T-helper 2 cell treated with Interferon-gamma antibody and Interleukin-4, amounts not matched to agents 5 μg/mL and 100 μg/mL, for 36 hours (primary cell): ENCODE measurements around the gene JUN.
A peak's percentile ranks its signal among the peaks of the same experiment; 100 is the strongest.

ENCODE experiments used
- DNase-seq: peaks from one replicate; pipeline ENCODE4 v3.0.0; 2021; ENCODE audit warnings: low spot score
- H3K27ac Mint-ChIP-seq: one replicate; pipeline ENCODE4 v1.8.0; 2021; ENCODE audit warnings: mild to moderate bottlenecking, mixed read lengths
- H3K27me3 Mint-ChIP-seq: one replicate; pipeline ENCODE4 v1.8.0; 2021; ENCODE audit warnings: low read depth, mixed read lengths
- H3K36me3 Mint-ChIP-seq: one replicate; pipeline ENCODE4 v1.8.0; 2021; ENCODE audit warnings: low read depth, mixed read lengths
- H3K4me1 Mint-ChIP-seq: one replicate; pipeline ENCODE4 v1.8.0; 2021; ENCODE audit warnings: low read depth, mixed read lengths
- H3K4me3 Mint-ChIP-seq: one replicate; pipeline ENCODE4 v1.8.0; 2022; ENCODE audit warnings: mild to moderate bottlenecking, moderate library complexity, mixed read lengths
- H3K9me3 Mint-ChIP-seq: one replicate; pipeline ENCODE4 v1.8.0; 2021; ENCODE audit warnings: mixed read lengths

Gene JUN

DNA sequence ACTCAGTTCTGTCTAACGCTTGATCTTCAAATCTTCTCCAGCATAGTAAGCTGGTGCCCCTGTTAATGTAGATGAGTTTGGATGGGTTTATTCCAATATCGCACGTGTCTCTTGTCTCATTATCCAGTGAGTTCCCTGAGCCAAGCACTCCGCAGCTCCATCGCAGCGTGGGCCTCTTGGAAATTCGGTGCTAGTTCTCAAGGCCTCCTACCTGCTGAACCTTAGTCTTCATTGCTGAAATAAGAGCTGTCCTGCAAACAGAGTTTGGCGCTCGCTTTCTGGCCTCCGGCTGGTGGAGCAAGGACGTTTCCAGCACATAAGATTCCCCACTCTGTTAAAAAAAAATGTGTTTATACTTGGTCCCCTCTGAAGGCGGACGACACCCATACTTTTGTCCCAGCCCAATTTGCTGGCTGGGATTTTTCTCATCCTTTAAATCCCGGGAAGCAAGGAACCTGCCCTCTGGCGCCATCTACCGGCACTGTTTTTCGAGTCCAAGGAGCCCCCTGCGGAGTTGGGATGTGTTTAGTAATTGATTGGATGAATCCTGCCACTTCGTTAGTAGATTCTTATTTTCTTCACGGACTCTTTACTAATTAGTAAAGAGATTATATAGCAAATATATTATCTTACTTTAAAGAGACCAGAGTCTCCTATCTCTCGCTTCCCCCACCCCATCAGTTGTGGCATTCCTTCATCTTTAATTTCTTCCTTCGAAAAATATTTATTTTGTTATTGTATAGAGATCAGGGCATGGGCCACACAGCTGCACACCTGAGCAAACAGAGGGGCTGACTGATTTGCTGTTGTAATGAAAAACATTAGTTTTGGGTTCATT lies 14.7 kb downstream of the JUN start:
- Mint-ChIP-seq H3K27me3 (peaks cover 4% of the 10 kb centered on the region), H3K27ac (no peak overlapping the region), H3K4me1 (peaks cover 15% of the 10 kb centered on the region), H3K4me3 (no peak overlapping the region), H3K9me3 (no peaks in the 10 kb centered on the region), H3K36me3 (no peaks in the 10 kb centered on the region)
- DNase-seq, result no peak

GRCh38 chr1:58768191-58768731 lies 15.6 kb downstream of the JUN start:
- no peaks in the 10 kb centered on the region for H3K36me3 Mint-ChIP-seq
- peaks cover 4% of the 10 kb centered on the region for H3K27me3 Mint-ChIP-seq
- no peak overlapping the region for H3K27ac Mint-ChIP-seq
- no peak for DNase-seq
- no peaks in the 10 kb centered on the region for H3K9me3 Mint-ChIP-seq
- H3K4me1 Mint-ChIP-seq, result peaks cover 6% of the 10 kb centered on the region
- H3K4me3 Mint-ChIP-seq, result no peak overlapping the region

GRCh38 chr1:58767143-58767542 lies 16.7 kb downstream of the JUN start:
- H3K36me3 Mint-ChIP-seq, result no peaks in the 10 kb centered on the region
- H3K4me1 Mint-ChIP-seq, result peaks cover 3% of the 10 kb centered on the region
- no peak overlapping the region for H3K4me3 Mint-ChIP-seq
- H3K27me3 Mint-ChIP-seq, result peaks cover 6% of the 10 kb centered on the region
- no peaks in the 10 kb centered on the region for H3K9me3 Mint-ChIP-seq
- H3K27ac Mint-ChIP-seq, result no peak overlapping the region
- DNase-seq, result no peak

- DNase-seq, result no peak
- no peaks in the 10 kb centered on the region for H3K36me3 Mint-ChIP-seq
- no peak overlapping the region for H3K27ac Mint-ChIP-seq
- H3K9me3 Mint-ChIP-seq, result no peaks in the 10 kb centered on the region
- no peak overlapping the region for H3K4me3 Mint-ChIP-seq
- H3K27me3 Mint-ChIP-seq, result peaks cover 6% of the 10 kb centered on the region
- peaks cover 4% of the 10 kb centered on the region for H3K4me1 Mint-ChIP-seq
These were observed 18.4 kb downstream of the JUN start for GRCh38 chr1:58765441-58765840.

DNA sequence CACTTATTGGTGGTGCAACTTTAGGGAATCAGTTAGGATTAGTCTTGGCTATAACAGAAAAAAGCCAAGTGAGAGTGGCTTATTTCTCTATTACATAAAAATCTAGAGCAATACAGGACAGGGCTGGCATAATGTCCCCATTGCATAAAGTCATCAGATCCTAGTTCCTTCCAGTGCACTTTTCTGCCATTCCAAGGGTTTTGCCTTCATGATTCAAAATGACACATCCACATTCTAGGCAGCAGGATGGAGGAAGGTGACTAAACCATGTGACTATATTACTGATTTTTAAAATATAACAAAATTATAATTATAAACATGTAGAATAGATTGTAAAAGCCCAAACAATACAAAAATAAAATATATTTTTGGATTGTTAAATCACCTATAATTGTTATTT lies 18.8 kb downstream of the JUN start:
- Mint-ChIP-seq H3K9me3 (no peaks in the 10 kb centered on the region), H3K36me3 (no peaks in the 10 kb centered on the region), H3K27ac (no peak overlapping the region), H3K4me3 (no peak overlapping the region), H3K27me3 (peaks cover 6% of the 10 kb centered on the region), H3K4me1 (peaks cover 4% of the 10 kb centered on the region)
- DNase-seq, result no peak

DNA sequence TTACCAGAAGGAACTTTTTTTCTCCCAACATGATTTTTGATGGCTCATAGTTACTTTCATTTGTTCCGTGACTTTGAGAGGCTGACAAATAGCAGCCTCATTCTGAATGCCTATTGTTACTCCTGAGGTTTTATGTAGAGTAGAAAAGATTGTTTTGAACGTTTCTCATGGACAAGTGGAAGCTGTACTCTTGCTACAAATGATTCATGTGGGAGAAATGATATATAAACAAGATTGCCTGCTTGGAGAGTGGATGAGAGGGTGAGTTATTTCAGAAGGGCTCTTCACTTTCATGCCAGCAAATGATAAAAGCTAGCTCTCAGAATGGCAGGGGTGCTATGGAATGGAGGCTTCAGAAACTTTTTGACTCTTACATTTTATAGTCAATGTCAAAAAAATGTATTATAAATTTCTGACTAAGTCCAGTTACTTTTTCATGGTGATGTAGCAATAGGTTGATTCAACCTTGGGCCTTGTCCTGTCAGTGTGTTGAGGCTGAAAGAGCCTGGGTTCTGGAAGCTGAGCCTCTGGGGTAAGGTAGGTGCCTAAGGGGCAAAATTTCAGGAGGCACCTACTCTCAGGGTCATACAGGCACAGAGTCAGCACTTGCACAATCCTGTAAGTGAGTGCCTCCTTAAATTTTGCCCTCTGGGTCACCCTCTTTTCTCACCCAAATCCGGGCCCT lies 19.4 kb downstream of the JUN start:
- Mint-ChIP-seq H3K9me3 (no peaks in the 10 kb centered on the region), H3K27ac (no peak overlapping the region), H3K27me3 (peaks cover 6% of the 10 kb centered on the region), H3K4me3 (no peak overlapping the region), H3K36me3 (no peaks in the 10 kb centered on the region), H3K4me1 (peaks cover 3% of the 10 kb centered on the region)
- no peak for DNase-seq

- Mint-ChIP-seq H3K9me3 (no peaks in the 10 kb centered on the region), H3K27me3 (peaks cover 10% of the 10 kb centered on the region), H3K27ac (no peak overlapping the region), H3K4me3 (no peak overlapping the region), H3K4me1 (peaks cover 7% of the 10 kb centered on the region), H3K36me3 (no peaks in the 10 kb centered on the region)
- no peak for DNase-seq
These were observed 20.6 kb downstream of the JUN start for GRCh38 chr1:58763214-58763613.

DNA sequence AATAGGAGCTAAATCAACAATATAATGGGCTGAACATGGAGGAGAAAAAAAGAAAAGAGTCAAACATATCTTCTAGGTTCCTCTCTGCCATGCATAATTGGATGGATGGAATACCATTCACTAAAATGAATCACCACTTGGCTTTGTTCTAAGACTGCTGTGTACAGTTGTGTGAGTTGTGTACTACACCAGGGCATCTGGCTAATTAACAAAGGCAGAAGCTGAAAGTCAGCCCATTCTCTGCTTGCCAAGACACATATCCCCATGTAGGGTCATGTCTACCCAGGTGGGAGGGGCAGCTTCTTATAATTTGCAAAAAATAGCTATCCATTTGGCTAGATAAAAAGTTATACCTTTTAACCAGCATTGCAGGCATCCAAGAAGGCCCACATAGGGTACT lies 21.0 kb downstream of the JUN start:
- H3K4me1 Mint-ChIP-seq, result peaks cover 9% of the 10 kb centered on the region
- no peaks in the 10 kb centered on the region for H3K36me3 Mint-ChIP-seq
- H3K4me3 Mint-ChIP-seq, result no peak overlapping the region

DNA sequence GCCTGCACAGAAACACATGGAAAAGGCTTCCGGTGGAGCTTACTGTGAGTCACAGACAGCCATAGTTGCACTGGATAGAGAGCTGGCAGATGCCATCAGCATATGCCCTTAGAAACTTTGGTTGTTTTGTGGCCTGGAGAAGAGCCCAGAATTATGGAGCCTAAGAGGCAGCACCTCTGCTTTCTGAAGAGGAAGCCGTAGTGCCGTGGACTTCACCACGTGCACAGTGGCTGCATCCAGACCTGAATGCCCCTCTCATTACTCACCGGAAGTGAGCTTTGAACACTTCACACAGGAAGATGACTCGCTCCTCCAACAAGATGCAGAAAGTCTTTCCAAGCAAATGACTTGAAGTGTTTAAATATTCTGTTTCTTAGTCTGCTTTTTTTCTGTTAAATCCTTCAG lies 28.4 kb downstream of the JUN start:
- Mint-ChIP-seq H3K36me3 (peaks cover 4% of the 10 kb centered on the region), H3K4me1 (peaks cover 65% of the 10 kb centered on the region), H3K27ac (peak overlapping the region; percentile 88), H3K4me3 (peak overlapping the region; percentile 81), H3K27me3 (peaks cover 5% of the 10 kb centered on the region), H3K9me3 (no peaks in the 10 kb centered on the region)
- peak; percentile 65 for DNase-seq

More for the DNA sequence above, 21.0 kb downstream of the JUN start:
- peaks cover 7% of the 10 kb centered on the region for H3K27me3 Mint-ChIP-seq
- no peak overlapping the region for H3K27ac Mint-ChIP-seq
- DNase-seq, result no peak
- no peaks in the 10 kb centered on the region for H3K9me3 Mint-ChIP-seq

DNA sequence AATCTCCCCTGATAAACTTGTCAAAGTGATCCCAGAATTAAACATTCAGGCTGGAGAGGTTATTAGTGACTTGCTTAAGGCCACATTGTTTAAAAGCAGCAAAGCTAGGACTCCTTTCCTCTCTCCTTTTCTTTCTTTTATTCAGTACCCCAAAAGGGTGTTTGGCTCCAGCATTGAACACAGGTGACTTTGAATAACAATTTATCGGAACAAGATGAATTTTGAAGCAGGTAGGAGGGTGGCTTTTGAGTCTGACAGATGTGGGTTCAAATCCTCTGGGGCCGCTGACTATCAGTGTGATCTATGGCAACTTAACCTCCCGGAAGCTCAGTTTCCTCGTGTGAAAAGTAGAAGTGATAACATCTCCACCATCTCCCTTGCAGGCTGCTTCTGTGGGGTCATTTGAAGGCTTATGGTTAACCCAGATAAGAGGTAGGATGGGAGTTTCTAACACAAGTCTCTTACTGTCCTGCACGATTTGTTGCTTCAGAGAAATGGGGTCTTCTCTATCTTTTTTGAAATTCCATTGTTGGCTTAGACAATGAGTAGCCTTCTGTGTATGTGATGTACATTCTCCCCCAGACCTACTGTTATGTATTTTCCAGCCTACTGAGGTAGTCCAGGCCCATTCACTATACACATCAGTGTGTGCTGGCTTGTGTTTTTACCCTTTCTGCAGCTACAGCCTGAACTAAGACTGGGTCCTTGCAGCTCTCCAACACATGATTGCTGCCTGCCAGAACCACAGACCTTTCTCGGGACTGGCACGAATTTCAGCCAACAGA lies 29.0 kb downstream of the JUN start:
- DNase-seq, result peak; percentile 32
- H3K27me3 Mint-ChIP-seq, result peaks cover 5% of the 10 kb centered on the region
- peaks cover 4% of the 10 kb centered on the region for H3K36me3 Mint-ChIP-seq
- peaks cover 65% of the 10 kb centered on the region for H3K4me1 Mint-ChIP-seq
- no peaks in the 10 kb centered on the region for H3K9me3 Mint-ChIP-seq
- peak overlapping the region; percentile 81 for H3K4me3 Mint-ChIP-seq
- H3K27ac Mint-ChIP-seq, result peak overlapping the region; percentile 88

GRCh38 chr1:58754073-58754613 lies 29.7 kb downstream of the JUN start:
- peaks cover 4% of the 10 kb centered on the region for H3K36me3 Mint-ChIP-seq
- H3K27me3 Mint-ChIP-seq, result peaks cover 2% of the 10 kb centered on the region
- DNase-seq, result no peak
- no peaks in the 10 kb centered on the region for H3K9me3 Mint-ChIP-seq
- peak overlapping the region; percentile 81 for H3K4me3 Mint-ChIP-seq
- no peak overlapping the region for H3K27ac Mint-ChIP-seq
- peaks cover 67% of the 10 kb centered on the region for H3K4me1 Mint-ChIP-seq

- Mint-ChIP-seq H3K27ac (no peak overlapping the region), H3K4me1 (peaks cover 66% of the 10 kb centered on the region), H3K4me3 (no peak overlapping the region), H3K9me3 (no peaks in the 10 kb centered on the region), H3K27me3 (no peaks in the 10 kb centered on the region), H3K36me3 (peaks cover 4% of the 10 kb centered on the region)
- no peak for DNase-seq
These were observed 30.4 kb downstream of the JUN start for GRCh38 chr1:58753431-58753866.

GRCh38 chr1:58749646-58750045 lies 34.2 kb downstream of the JUN start:
- Mint-ChIP-seq H3K36me3 (peaks cover 4% of the 10 kb centered on the region), H3K27me3 (peaks cover 16% of the 10 kb centered on the region), H3K4me3 (no peak overlapping the region), H3K9me3 (no peaks in the 10 kb centered on the region), H3K4me1 (peaks cover 42% of the 10 kb centered on the region), H3K27ac (no peak overlapping the region)
- no peak for DNase-seq
